Cortex of kidney (tissue), 1 donor: ENCODE measurements around the gene TESK2.
"Not testable (repeated sequence)": the region's sequence is repeated elsewhere in the genome, so short reads cannot be mapped to it uniquely, and the experiment has no call there.

ENCODE experiments used
- DNase-seq: peaks from one replicate; lab custom pipeline; 2025; lab: John Stamatoyannopoulos, UW

The TESK2 gene

GRCh38 chr1:45490626-45491486 is at the start of gene TESK2:
TESK2 (minus strand) TSS chr1:45491163; CDS start chr1:45457785, 33,378 bp downstream.
- DNase-seq: peak; percentile 52

GRCh38 chr1:45536886-45537285 is 45.9 kb upstream of the TESK2 start:
- DNase-seq: no peak

- no peak for DNase-seq
These were observed 45.2 kb upstream of the TESK2 start for GRCh38 chr1:45535988-45536766.

- no peak for DNase-seq
These were observed 40.9 kb upstream of the TESK2 start for GRCh38 chr1:45531873-45532272.

GRCh38 chr1:45530632-45531135 is 39.7 kb upstream of the TESK2 start:
- no peak for DNase-seq

GRCh38 chr1:45526135-45526644 is 35.2 kb upstream of the TESK2 start:
- no peak for DNase-seq

GRCh38 chr1:45523975-45524374 is 33.0 kb upstream of the TESK2 start:
- not testable (repeated sequence) for DNase-seq

GRCh38 chr1:45523516-45523915 is 32.6 kb upstream of the TESK2 start:
- not testable (repeated sequence) for DNase-seq

- DNase-seq: no peak
These were observed 31.6 kb upstream of the TESK2 start for GRCh38 chr1:45522324-45523104.

GRCh38 chr1:45521413-45522323 is 30.7 kb upstream of the TESK2 start, which contains the start of gene PRDX1:
PRDX1 (minus strand) TSS chr1:45521884; CDS start chr1:45519043, 2,841 bp downstream.
- DNase-seq: peak; percentile 85

- not testable (repeated sequence) for DNase-seq
These were observed 28.8 kb upstream of the TESK2 start for GRCh38 chr1:45519774-45520173.

- DNase-seq: no peak
These were observed 27.9 kb upstream of the TESK2 start for GRCh38 chr1:45518910-45519309.

GRCh38 chr1:45518366-45518765 is 27.4 kb upstream of the TESK2 start:
- DNase-seq: not testable (repeated sequence)

- DNase-seq: no peak
These were observed 25.5 kb upstream of the TESK2 start for GRCh38 chr1:45516465-45516864.

GRCh38 chr1:45516036-45516435 is 25.1 kb upstream of the TESK2 start:
- no peak for DNase-seq

GRCh38 chr1:45513532-45514260 is 22.7 kb upstream of the TESK2 start:
- DNase-seq: not testable (repeated sequence)

GRCh38 chr1:45512641-45513054 is 21.7 kb upstream of the TESK2 start:
- DNase-seq: no peak

- DNase-seq: no peak
These were observed 20.1 kb upstream of the TESK2 start for GRCh38 chr1:45510972-45511527.
